Measurements from ENCODE around the gene ATRN.
"Not testable (repeated sequence)": the region's sequence is repeated elsewhere in the genome, so short reads cannot be mapped to it uniquely, and the experiment has no call there.

ATRN gene

DNA sequence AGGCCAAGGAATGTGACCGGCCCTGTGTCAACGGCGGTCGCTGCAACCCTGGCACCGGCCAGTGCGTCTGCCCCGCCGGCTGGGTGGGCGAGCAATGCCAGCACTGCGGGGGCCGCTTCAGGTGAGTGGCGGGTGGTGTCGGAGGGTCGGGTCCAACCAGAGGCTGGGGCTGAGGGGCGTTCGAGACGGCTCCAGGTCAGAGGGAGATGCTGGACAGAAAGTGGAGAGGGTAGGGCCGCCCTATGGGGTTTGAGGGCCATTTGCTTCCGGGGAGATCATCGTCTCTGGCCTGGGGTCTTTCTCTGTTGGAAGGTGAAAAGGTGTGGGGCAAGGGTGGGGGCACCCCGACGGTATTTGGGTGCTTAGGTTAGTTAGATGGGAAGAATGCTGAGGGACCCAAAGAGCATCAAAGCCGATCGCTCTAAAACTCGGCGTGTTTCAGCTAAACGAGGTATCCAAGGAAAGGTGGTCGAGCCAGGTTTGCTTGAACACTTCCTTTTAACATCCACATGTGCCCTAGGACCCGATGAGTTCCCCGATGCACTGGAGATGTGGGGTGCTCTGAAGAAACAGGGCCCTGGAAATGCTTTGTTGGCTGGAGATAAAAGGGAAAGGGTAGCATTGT, 691 bp downstream of the ATRN start:
- no peaks in the 10 kb centered on the region for H3K27me3 ChIP-seq (ENCODE audit: control insufficient read depth in 1 of 2, insufficient read depth in 2 of 2, low read length in 2 of 2)
- peak overlapping the region; percentile 67 for H3K9ac ChIP-seq (ENCODE audit: low read length)
- peaks cover 28% of the 10 kb centered on the region for H3K4me1 ChIP-seq (ENCODE audit: insufficient read depth, low read length)
- no peaks in the 10 kb centered on the region for H3K9me3 ChIP-seq (ENCODE audit: low read length)
- H3K36me3 ChIP-seq (ENCODE audit: insufficient read depth, low read length), result no peaks in the 10 kb centered on the region
- H3K4me3 ChIP-seq (ENCODE audit: low read depth in 1 of 2, low read length in 2 of 2), result peak overlapping the region; percentile 74 to 94
- H3K27ac ChIP-seq (ENCODE audit: low read depth, low read length), result peak overlapping the region; percentile 63

DNA sequence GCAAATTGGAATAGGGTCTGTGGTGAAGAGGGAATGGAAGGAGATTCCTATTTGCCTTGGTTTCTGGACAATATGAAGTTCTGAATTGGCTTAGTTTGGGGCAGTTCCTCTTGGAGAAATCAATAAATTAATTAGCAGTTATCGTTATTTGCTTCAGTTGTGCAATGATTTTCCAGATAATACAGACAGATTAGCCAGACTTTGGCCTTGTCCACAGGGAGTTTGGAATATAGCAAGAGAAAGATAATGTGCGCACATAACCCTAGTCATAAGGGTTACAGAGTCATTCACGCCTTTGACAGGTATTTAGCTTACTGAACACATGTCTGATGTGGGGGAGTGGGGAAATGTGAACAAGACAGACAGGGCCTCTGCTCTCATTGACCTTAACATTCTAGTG, 1.3 kb downstream of the ATRN start:
- peak overlapping the region; percentile 67 for H3K9ac ChIP-seq (ENCODE audit: low read length)
- no peak overlapping the region for H3K27ac ChIP-seq (ENCODE audit: low read depth, low read length)
- H3K36me3 ChIP-seq (ENCODE audit: insufficient read depth, low read length), result no peaks in the 10 kb centered on the region
- H3K9me3 ChIP-seq (ENCODE audit: low read length), result no peaks in the 10 kb centered on the region
- H3K4me3 ChIP-seq (ENCODE audit: low read depth in 1 of 2, low read length in 2 of 2), result peak overlapping the region; percentile 74 to 94
- peaks cover 28% of the 10 kb centered on the region for H3K4me1 ChIP-seq (ENCODE audit: insufficient read depth, low read length)
- no peaks in the 10 kb centered on the region for H3K27me3 ChIP-seq (ENCODE audit: control insufficient read depth in 1 of 2, insufficient read depth in 2 of 2, low read length in 2 of 2)

GRCh38 chr20:3473324-3473723, 2.5 kb downstream of the ATRN start:
- Histone ChIP-seq H3K9ac (ENCODE audit: low read length) (no peak overlapping the region), H3K27ac (ENCODE audit: low read depth, low read length) (no peak overlapping the region), H3K4me3 (ENCODE audit: low read depth in 1 of 2, low read length in 2 of 2) (no peak overlapping the region), H3K4me1 (ENCODE audit: insufficient read depth, low read length) (peaks cover 28% of the 10 kb centered on the region), H3K27me3 (ENCODE audit: control insufficient read depth in 1 of 2, insufficient read depth in 2 of 2, low read length in 2 of 2) (no peaks in the 10 kb centered on the region), H3K9me3 (ENCODE audit: low read length) (no peaks in the 10 kb centered on the region), H3K36me3 (ENCODE audit: insufficient read depth, low read length) (no peaks in the 10 kb centered on the region)

GRCh38 chr20:3473944-3474343, 3.1 kb downstream of the ATRN start:
- no peaks in the 10 kb centered on the region for H3K9me3 ChIP-seq (ENCODE audit: low read length)
- H3K27ac ChIP-seq (ENCODE audit: low read depth, low read length), result no peak overlapping the region
- no peaks in the 10 kb centered on the region for H3K36me3 ChIP-seq (ENCODE audit: insufficient read depth, low read length)
- H3K27me3 ChIP-seq (ENCODE audit: control insufficient read depth in 1 of 2, insufficient read depth in 2 of 2, low read length in 2 of 2), result no peaks in the 10 kb centered on the region
- H3K4me1 ChIP-seq (ENCODE audit: insufficient read depth, low read length), result peaks cover 28% of the 10 kb centered on the region
- H3K9ac ChIP-seq (ENCODE audit: low read length), result no peak overlapping the region
- H3K4me3 ChIP-seq (ENCODE audit: low read depth in 1 of 2, low read length in 2 of 2), result no peak overlapping the region

- H3K4me1 ChIP-seq (ENCODE audit: insufficient read depth, low read length), result peaks cover 20% of the 10 kb centered on the region
- not testable (repeated sequence) for H3K9me3 ChIP-seq (ENCODE audit: low read length); H3K36me3 ChIP-seq (ENCODE audit: insufficient read depth, low read length); H3K9ac ChIP-seq (ENCODE audit: low read length); H3K4me3 ChIP-seq (ENCODE audit: low read depth in 1 of 2, low read length in 2 of 2); H3K27me3 ChIP-seq (ENCODE audit: control insufficient read depth in 1 of 2, insufficient read depth in 2 of 2, low read length in 2 of 2); H3K27ac ChIP-seq (ENCODE audit: low read depth, low read length)
Measured at GRCh38 chr20:3477003-3477860, 6.4 kb downstream of the ATRN start.

DNA sequence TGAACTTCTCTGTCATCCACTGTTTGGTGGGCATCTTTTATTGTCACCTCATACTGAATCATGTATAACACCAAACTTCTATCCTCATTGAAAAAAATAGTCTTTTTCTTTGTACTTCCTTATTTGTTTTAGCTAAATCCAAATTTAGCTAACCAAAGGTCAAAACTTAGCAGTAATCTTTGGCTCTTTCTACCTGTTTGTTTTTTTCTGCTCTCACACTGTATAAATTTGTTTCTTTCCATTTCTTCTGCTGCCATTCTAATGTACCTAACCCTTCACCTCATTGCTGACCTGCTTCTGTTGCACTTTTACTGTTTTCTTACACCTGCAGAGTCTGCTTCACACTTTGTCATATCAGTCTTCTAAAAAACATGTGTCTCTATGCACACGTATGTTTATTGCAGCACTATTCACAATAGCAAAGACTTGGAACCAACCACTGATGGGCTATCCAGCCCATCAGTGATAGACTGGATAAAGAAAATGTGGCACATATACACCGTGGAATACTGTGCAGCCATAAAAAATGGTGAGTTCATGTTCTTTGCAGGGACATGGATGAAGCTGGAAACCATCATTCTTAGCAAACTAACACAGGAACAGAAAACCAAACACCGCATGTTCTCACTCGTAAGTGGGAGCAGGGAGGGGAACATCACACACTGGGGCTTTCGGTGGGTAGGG, 7.2 kb downstream of the ATRN start:
- H3K4me1 ChIP-seq (ENCODE audit: insufficient read depth, low read length), result peaks cover 12% of the 10 kb centered on the region
- no peak overlapping the region for H3K27ac ChIP-seq (ENCODE audit: low read depth, low read length)
- H3K27me3 ChIP-seq (ENCODE audit: control insufficient read depth in 1 of 2, insufficient read depth in 2 of 2, low read length in 2 of 2), result no peaks in the 10 kb centered on the region
- no peaks in the 10 kb centered on the region for H3K9me3 ChIP-seq (ENCODE audit: low read length)
- no peaks in the 10 kb centered on the region for H3K36me3 ChIP-seq (ENCODE audit: insufficient read depth, low read length)
- H3K4me3 ChIP-seq (ENCODE audit: low read depth in 1 of 2, low read length in 2 of 2), result no peak overlapping the region
- H3K9ac ChIP-seq (ENCODE audit: low read length), result no peak overlapping the region

- no peaks in the 10 kb centered on the region for H3K36me3 ChIP-seq (ENCODE audit: insufficient read depth, low read length)
- H3K4me3 ChIP-seq (ENCODE audit: low read depth in 1 of 2, low read length in 2 of 2), result no peak overlapping the region
- H3K9ac ChIP-seq (ENCODE audit: low read length), result no peak overlapping the region
- H3K27me3 ChIP-seq (ENCODE audit: control insufficient read depth in 1 of 2, insufficient read depth in 2 of 2, low read length in 2 of 2), result no peaks in the 10 kb centered on the region
- peaks cover 2% of the 10 kb centered on the region for H3K4me1 ChIP-seq (ENCODE audit: insufficient read depth, low read length)
- H3K9me3 ChIP-seq (ENCODE audit: low read length), result no peaks in the 10 kb centered on the region
- H3K27ac ChIP-seq (ENCODE audit: low read depth, low read length), result no peak overlapping the region
Measured at GRCh38 chr20:3479025-3479424, 8.2 kb downstream of the ATRN start.

GRCh38 chr20:3479759-3480615, 9.2 kb downstream of the ATRN start:
- no peaks in the 10 kb centered on the region for H3K36me3 ChIP-seq (ENCODE audit: insufficient read depth, low read length)
- no peak overlapping the region for H3K27ac ChIP-seq (ENCODE audit: low read depth, low read length)
- H3K9ac ChIP-seq (ENCODE audit: low read length), result no peak overlapping the region
- no peak overlapping the region for H3K4me3 ChIP-seq (ENCODE audit: low read depth in 1 of 2, low read length in 2 of 2)
- H3K27me3 ChIP-seq (ENCODE audit: control insufficient read depth in 1 of 2, insufficient read depth in 2 of 2, low read length in 2 of 2), result no peaks in the 10 kb centered on the region
- H3K9me3 ChIP-seq (ENCODE audit: low read length), result no peaks in the 10 kb centered on the region
- no peaks in the 10 kb centered on the region for H3K4me1 ChIP-seq (ENCODE audit: insufficient read depth, low read length)

GRCh38 chr20:3483309-3483708, 12.5 kb downstream of the ATRN start:
- Histone ChIP-seq H3K36me3 (ENCODE audit: insufficient read depth, low read length) (no peaks in the 10 kb centered on the region), H3K4me1 (ENCODE audit: insufficient read depth, low read length) (no peaks in the 10 kb centered on the region), H3K9me3 (ENCODE audit: low read length) (no peaks in the 10 kb centered on the region), H3K4me3 (ENCODE audit: low read depth in 1 of 2, low read length in 2 of 2) (no peak overlapping the region), H3K27me3 (ENCODE audit: control insufficient read depth in 1 of 2, insufficient read depth in 2 of 2, low read length in 2 of 2) (no peaks in the 10 kb centered on the region), H3K9ac (ENCODE audit: low read length) (no peak overlapping the region), H3K27ac (ENCODE audit: low read depth, low read length) (no peak overlapping the region)

DNA sequence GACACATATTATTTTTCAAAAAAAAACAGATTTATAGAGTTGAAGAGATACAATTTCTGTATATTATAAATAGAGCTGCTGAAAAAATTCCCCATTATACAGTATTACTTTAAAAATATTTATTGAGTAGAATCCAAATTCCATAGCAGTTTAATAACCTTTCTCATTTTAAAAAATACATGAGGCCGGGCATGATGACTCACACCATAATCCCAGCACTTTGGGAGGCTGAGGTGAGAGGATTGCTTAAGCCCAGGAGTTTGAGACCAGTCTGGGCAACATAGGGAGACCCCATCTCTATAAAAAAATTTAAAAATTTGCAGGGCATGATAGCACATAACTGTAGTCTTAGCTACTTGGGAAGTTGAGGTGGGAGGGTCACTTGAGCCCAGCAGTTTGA, 13.0 kb downstream of the ATRN start:
- Histone ChIP-seq H3K9ac (ENCODE audit: low read length) (no peak overlapping the region), H3K4me3 (ENCODE audit: low read depth in 1 of 2, low read length in 2 of 2) (no peak overlapping the region), H3K27ac (ENCODE audit: low read depth, low read length) (no peak overlapping the region), H3K4me1 (ENCODE audit: insufficient read depth, low read length) (no peaks in the 10 kb centered on the region), H3K27me3 (ENCODE audit: control insufficient read depth in 1 of 2, insufficient read depth in 2 of 2, low read length in 2 of 2) (no peaks in the 10 kb centered on the region), H3K36me3 (ENCODE audit: insufficient read depth, low read length) (no peaks in the 10 kb centered on the region), H3K9me3 (ENCODE audit: low read length) (no peaks in the 10 kb centered on the region)

DNA sequence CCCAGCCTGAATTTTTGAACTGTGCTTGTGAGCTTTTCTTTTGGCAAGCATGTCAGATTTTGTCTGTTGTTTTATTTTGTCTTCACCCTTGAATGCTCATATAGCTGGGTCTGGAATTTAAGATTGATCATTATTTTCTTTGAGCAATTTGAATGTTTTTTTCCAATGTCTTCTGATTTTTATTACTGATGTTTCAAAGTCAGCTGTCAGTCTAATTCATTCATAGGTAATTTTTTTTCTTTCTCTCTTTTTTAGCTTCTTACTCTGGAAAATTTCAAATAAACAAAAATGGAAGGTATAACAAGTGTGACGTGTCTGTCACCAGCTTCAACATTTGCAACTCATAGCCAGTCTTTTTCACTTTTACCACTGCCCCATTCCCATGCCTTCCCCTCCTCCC, 15.1 kb downstream of the ATRN start:
- no peak overlapping the region for H3K27ac ChIP-seq (ENCODE audit: low read depth, low read length)
- no peaks in the 10 kb centered on the region for H3K4me1 ChIP-seq (ENCODE audit: insufficient read depth, low read length)
- H3K9ac ChIP-seq (ENCODE audit: low read length), result no peak overlapping the region
- peaks cover 8% of the 10 kb centered on the region for H3K36me3 ChIP-seq (ENCODE audit: insufficient read depth, low read length)
- no peaks in the 10 kb centered on the region for H3K9me3 ChIP-seq (ENCODE audit: low read length)
- H3K4me3 ChIP-seq (ENCODE audit: low read depth in 1 of 2, low read length in 2 of 2), result no peak overlapping the region
- no peaks in the 10 kb centered on the region for H3K27me3 ChIP-seq (ENCODE audit: control insufficient read depth in 1 of 2, insufficient read depth in 2 of 2, low read length in 2 of 2)

Data from muscle layer of colon (tissue), 2 donors.